ENCODE data around the gene S100A8. TPM values are rescaled to one million over a fixed set of nuclear protein-coding genes. Genes with fewer than 3 reads are reported as not detected.
A peak's percentile ranks its signal among the peaks of the same experiment; 100 is the strongest.

S100A8 gene
- total RNA-seq, 4 donors from 2014 or later: 13.1 to 745 (median 110) TPM

- peaks cover 67% of the 10 kb centered on the region for H3K27me3 ChIP-seq
- 0% methylated on average over 3 to 4 of the region's 4 CpGs for WGBS, 2 donors (ENCODE audit: low coverage in 1 of 2)
- TF ChIP-seq CTCF (IDR thresholded peaks at IDR 0.05): peak in 3 of 4 experiments; percentile 85 to 89 (median 89)
- TF ChIP-seq POLR2A (IDR thresholded peaks at IDR 0.05): no peak
- no peak for TF ChIP-seq EP300 (IDR thresholded peaks at IDR 0.05)
These were observed 38.4 kb downstream of the S100A8 start for GRCh38 chr1:153352523-153352922.

GRCh38 chr1:153350321-153350957, 40.4 kb downstream of the S100A8 start:
- ATAC-seq: no peak
- Histone ChIP-seq H3K9me3 (no peaks in the 10 kb centered on the region), H3K36me3 (no peaks in the 10 kb centered on the region), H3K27ac (no peak overlapping the region), H3K4me1 (no peaks in the 10 kb centered on the region), H3K27me3 (peaks cover 80% of the 10 kb centered on the region), H3K4me3 (no peak overlapping the region)
- no peak for TF ChIP-seq CTCF (IDR thresholded peaks at IDR 0.05)
- TF ChIP-seq POLR2AphosphoS5 (IDR thresholded peaks at IDR 0.05): no peak
- no peak for TF ChIP-seq POLR2A (IDR thresholded peaks at IDR 0.05)
- no peak for TF ChIP-seq EP300 (IDR thresholded peaks at IDR 0.05)
- 38 to 42% methylated on average over 1 of the region's 1 CpG for WGBS, 2 donors (ENCODE audit: low coverage in 1 of 2)

More at GRCh38 chr1:153352523-153352922, 38.4 kb downstream of the S100A8 start:
- H3K9me3 ChIP-seq: no peaks in the 10 kb centered on the region
- no peaks in the 10 kb centered on the region for H3K36me3 ChIP-seq
- no peak overlapping the region for H3K27ac ChIP-seq
- H3K4me1 ChIP-seq: no peaks in the 10 kb centered on the region
- H3K4me3 ChIP-seq: no peak overlapping the region
- peak; percentile 63 for ATAC-seq

- Histone ChIP-seq H3K36me3 (no peaks in the 10 kb centered on the region), H3K4me1 (no peaks in the 10 kb centered on the region), H3K4me3 (no peak overlapping the region), H3K9me3 (no peaks in the 10 kb centered on the region), H3K27me3 (peaks cover 85% of the 10 kb centered on the region), H3K27ac (no peak overlapping the region)
- no peak for TF ChIP-seq CTCF (IDR thresholded peaks at IDR 0.05)
- TF ChIP-seq POLR2A (IDR thresholded peaks at IDR 0.05): no peak
- TF ChIP-seq EP300 (IDR thresholded peaks at IDR 0.05): no peak
- no peak for TF ChIP-seq POLR2AphosphoS5 (IDR thresholded peaks at IDR 0.05)
- no peak for ATAC-seq
- 26 to 66% methylated on average over 3 to 4 of the region's 17 CpGs for WGBS, 2 donors (ENCODE audit: low coverage in 1 of 2)
These were observed 41.2 kb downstream of the S100A8 start for GRCh38 chr1:153349363-153350320.

- no peak within 1 kb of the TSS for H3K4me3 ChIP-seq
- 29 to 80% methylated on average over 2 to 3 of the region's 10 CpGs for WGBS, 2 donors (ENCODE audit: low coverage in 1 of 2)
- no peaks in the 10 kb centered on the region for H3K36me3 ChIP-seq
- TF ChIP-seq POLR2AphosphoS5 (IDR thresholded peaks at IDR 0.05) (no peak), CTCF (IDR thresholded peaks at IDR 0.05) (no peak), EP300 (IDR thresholded peaks at IDR 0.05) (no peak), POLR2A (IDR thresholded peaks at IDR 0.05) (no peak)
- H3K9me3 ChIP-seq: no peaks in the 10 kb centered on the region
- no peak within 1 kb of the TSS for H3K27ac ChIP-seq
- ATAC-seq: no peak
- no peaks in the 10 kb centered on the region for H3K4me1 ChIP-seq
- peaks cover 86% of the 10 kb centered on the region for H3K27me3 ChIP-seq
These were observed 42.1 kb downstream of the S100A8 start, which contains the start of gene PGLYRP4 for GRCh38 chr1:153348511-153349362. Gene PGLYRP4, minus strand, starts transcription at chr1:153348841. Its CDS starts 909 bp downstream, at chr1:153347932.

Measured in gastroesophageal sphincter (tissue), 4 donors.